GM10248 (cell line): ENCODE data around the gene ARL15.
A peak's percentile ranks its signal among the peaks of the same experiment; 100 is the strongest.

Experiments used
- CTCF ChIA-PET: fragments of 300-600 bp; sonication (Branson Sonifier 250); formaldehyde crosslinking; extraction: SDS; loops from one replicate; lab custom pipeline; 2021; ENCODE audit warnings: antibody characterized with exemption; lab: Yijun Ruan, JAX
- POLR2A ChIA-PET: fragments of 350-650 bp; sonication (Branson Sonifier 250); formaldehyde crosslinking; extraction: SDS; loops from one replicate; lab custom pipeline; 2020; ENCODE audit warnings: antibody characterized with exemption; lab: Yijun Ruan, JAX
- DNase-seq: peaks from one replicate; pipeline ENCODE4 v3.0.0; 2012; ENCODE audit errors: extremely low spot score
- CTCF ChIP-seq: IDR thresholded peaks from 2 replicates; pipeline ENCODE4 v1.5.1; 2012; ENCODE audit warnings: mild to moderate bottlenecking, low read depth; ENCODE audit errors: extremely low read depth, missing control alignments, control extremely low read depth

ARL15 gene

DNA sequence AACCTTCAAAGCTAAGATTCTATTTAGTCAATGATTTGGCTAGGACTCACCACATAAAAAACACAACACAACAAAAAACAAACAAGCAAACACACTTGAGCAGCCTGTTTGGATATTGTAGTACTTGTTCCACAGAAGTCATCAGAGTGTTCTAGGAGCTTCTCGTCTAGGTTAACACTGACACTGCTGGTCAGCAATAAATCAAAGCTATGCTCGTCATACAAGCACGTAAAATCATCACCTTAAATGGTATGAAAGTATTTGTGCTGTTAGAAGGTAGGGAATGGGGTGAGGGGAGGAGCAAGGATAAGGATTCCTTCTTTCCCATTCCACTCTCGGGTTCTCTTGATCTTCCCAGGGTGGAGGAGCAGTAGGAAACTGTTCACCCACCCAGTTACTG is 88.0 kb downstream of the ARL15 start:
- no peak for DNase-seq
- POLR2A ChIA-PET, result no interaction called here
- no peak for TF ChIP-seq CTCF
- CTCF ChIA-PET, result interaction anchor here (1.0 to 1.4 kb wide), 5 partner anchors 9 to 1052 kb away, joined by 3 read pairs; no protein-coding TSS in a partner anchor

DNA sequence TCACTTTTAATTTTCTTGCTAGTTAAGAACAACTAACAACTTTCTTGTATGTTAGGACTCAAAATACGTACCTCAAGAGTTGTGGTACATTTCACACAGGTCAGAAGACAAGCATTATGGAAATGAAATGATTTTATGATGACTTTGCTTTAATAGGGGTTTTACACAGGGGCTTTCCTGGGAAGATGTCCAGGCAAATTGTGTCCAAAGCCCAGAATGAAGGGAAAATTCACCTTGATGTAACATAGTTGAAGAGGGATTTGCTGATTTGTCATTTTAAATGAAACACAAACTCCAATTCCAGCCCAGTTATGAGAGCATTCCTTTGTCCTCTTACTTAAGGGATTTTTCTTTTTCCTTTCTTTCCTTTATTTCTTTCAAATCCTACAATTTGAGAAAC is 89.2 kb downstream of the ARL15 start:
- CTCF ChIA-PET, result interaction anchor here (1.4 kb wide), 1 partner anchor 10 kb away, joined by 3 read pairs; no protein-coding TSS in a partner anchor
- DNase-seq, result no peak
- POLR2A ChIA-PET, result no interaction called here
- no peak for TF ChIP-seq CTCF

- TF ChIP-seq CTCF, result no peak
- ChIA-PET CTCF (interaction anchor here (1.1 kb wide), 1 partner anchor 9 kb away, joined by 4 read pairs; no protein-coding TSS in a partner anchor), POLR2A (no interaction called here)
- DNase-seq, result no peak
Observed at GRCh38 chr5:54220230-54221040, 89.9 kb downstream of the ARL15 start.

DNA sequence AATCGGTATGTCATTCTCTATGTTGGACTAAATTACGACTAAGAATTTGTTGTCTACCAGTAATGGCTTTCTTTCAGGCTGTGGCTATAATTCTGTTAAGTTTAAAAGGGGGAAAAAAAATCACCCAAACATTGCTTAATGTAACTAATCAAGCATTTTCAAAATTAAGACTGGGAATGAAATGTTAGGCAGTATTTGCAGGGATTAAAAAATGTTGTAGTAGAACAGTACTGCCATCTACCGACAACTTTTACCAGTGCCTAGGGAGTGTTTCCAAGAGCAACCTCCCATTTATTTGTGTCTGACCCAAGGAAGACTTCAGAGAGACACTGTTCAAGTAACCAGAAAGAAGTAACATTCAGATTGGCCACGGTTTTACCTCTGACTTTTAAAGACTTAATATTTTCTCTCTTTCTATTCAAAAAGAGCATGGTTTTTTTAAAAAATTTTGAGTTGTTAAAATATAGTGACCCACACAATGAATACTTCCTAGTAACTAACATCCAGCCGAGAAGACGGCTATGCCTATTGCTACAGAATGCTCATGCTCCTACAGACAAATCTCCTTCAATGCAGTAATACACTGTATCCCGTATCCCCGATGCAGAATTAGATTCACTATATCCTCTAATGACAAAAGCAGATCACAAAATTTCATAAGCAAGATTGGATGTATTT is 92.4 kb downstream of the ARL15 start:
- peak; percentile 76 for TF ChIP-seq CTCF
- CTCF ChIA-PET, result interaction anchor here (2.9 kb wide), 1 partner anchor 11 kb away, joined by 12 read pairs; no protein-coding TSS in a partner anchor
- peak; percentile 22 for DNase-seq
- POLR2A ChIA-PET, result no interaction called here

DNA sequence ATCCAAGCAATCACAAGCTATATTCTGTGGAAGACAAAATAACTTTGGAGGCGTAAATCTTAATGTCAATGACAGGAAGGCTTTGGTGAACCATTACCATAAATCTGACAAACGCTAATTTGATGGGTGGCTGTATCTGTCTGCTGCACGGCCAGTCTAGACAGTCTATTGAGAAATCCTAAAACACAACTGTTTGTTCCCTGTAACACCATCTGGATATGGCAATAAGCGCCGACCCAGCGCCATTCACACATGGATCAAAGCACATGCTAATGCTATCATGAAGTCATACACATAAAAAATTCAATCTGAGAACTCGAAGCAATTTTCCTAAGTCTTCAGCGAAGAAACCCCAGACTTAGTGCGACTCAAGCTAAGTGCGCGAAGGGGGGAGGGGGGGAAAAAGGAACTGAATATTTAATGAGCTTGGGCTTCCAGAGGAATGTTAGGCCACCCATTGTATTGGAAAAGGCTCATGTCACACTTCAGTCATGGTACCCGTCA is 95.1 kb downstream of the ARL15 start:
- ChIA-PET CTCF (interaction anchor here (1.1 to 2.9 kb wide), 5 partner anchors 8 to 1062 kb away, joined by 3 to 12 read pairs (median 4); no protein-coding TSS in a partner anchor), POLR2A (no interaction called here)
- TF ChIP-seq CTCF, result no peak
- no peak for DNase-seq

GRCh38 chr5:54214722-54215121 is 95.7 kb downstream of the ARL15 start:
- ChIA-PET POLR2A (no interaction called here), CTCF (interaction anchor here (2.9 kb wide), 1 partner anchor 14 kb away, joined by 12 read pairs; no protein-coding TSS in a partner anchor)
- no peak for TF ChIP-seq CTCF
- no peak for DNase-seq
